Measurements from ENCODE around the gene CHRNB4. TPM values are rescaled to one million over a fixed set of nuclear protein-coding genes. Genes with fewer than 3 reads are reported as not detected.

The CHRNB4 gene
- total and polyA plus RNA-seq, 2 of the 8 experiments (the other 6 are each of a cell fraction or from before 2014, with no cell fraction given), result 2.4 to 4.5 TPM

DNA sequence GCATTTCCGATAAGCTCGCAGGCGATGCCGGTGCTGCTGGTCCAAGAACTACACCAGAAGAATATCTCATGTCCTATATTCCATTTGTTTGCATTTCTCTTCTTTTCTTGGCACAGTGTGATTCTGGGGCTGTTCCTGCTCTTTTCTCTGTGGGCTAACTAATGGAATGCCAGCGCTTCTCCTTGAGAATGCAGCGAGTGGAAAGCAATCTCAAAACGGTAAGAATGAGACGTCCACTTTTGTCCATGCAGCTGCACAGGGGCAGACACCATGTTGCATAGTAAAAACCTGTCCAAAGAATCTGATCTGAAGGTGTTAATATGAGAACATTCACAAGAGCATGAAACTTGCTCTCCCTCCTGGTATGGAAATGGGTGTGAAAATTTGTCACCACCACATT is 13.7 kb downstream of the CHRNB4 start:
- Histone ChIP-seq H3K79me2 (ENCODE audit: control insufficient read depth in 1 of 2, insufficient read depth in 2 of 2, low read length in 2 of 2) (no peaks in the 10 kb centered on the region), H3K36me3 (ENCODE audit: control insufficient read depth in 2 of 4, insufficient read depth in 4 of 4, low read length in 3 of 4) (peaks cover 0 to 3% (median 0%) of the 10 kb centered on the region in 4 experiments; a peak in 1 of 8 replicates), H3K4ac (replicated peaks; ENCODE audit: insufficient read length, low read depth, low read length) (no peak overlapping the region), H2BK12ac (ENCODE audit: low read depth, low read length) (no peak overlapping the region), H3K23me2 (ENCODE audit: low read depth, low read length) (no peaks in the 10 kb centered on the region; the same call in 1 of the 2 replicates), H2AFZ (ENCODE audit: low read length) (no peak overlapping the region), H3K56ac (replicated peaks; ENCODE audit: insufficient read length, low read depth, low read length) (no peak overlapping the region), H4K20me1 (replicated peaks in 1 of 2; ENCODE audit: control insufficient read depth in 1 of 2, insufficient read depth in 2 of 2, low read length in 2 of 2) (no peaks in the 10 kb centered on the region), H3K18ac (ENCODE audit: extremely low read depth, low read length) (no peak overlapping the region), H3K23ac (ENCODE audit: insufficient read length) (no peak overlapping the region), H3K4me1 (replicated peaks in 1 of 4; ENCODE audit: control insufficient read depth in 3 of 4, insufficient read depth in 4 of 4, low read length in 3 of 4) (no peaks in the 10 kb centered on the region), H3K27ac (ENCODE audit: low read depth, low read length) (no peak overlapping the region), H2BK120ac (replicated peaks; ENCODE audit: low read depth, low read length) (no peak overlapping the region), H3K79me1 (ENCODE audit: low read depth, low read length) (peaks cover 2% of the 10 kb centered on the region; the same call in 1 of the 2 replicates), H3K4me3 (ENCODE audit: extremely low read depth in 1 of 4, insufficient read depth in 2 of 4, low read depth in 3 of 4, low read length in 4 of 4) (no peak overlapping the region), H2BK15ac (ENCODE audit: low read length) (no peak overlapping the region), H2BK5ac (ENCODE audit: low read depth, low read length) (no peak overlapping the region), H3K9me3 (ENCODE audit: insufficient read depth in 2 of 2, low read depth in 1 of 2, low read length in 1 of 2) (no peaks in the 10 kb centered on the region), H4K91ac (replicated peaks; ENCODE audit: insufficient read length, low read length) (no peak overlapping the region), H4K8ac (ENCODE audit: extremely low read depth, insufficient read depth, low read length) (no peak overlapping the region), H3K14ac (ENCODE audit: insufficient read length) (no peak overlapping the region), H2BK20ac (ENCODE audit: low read length) (no peak overlapping the region), H3K9ac (replicated peaks in 1 of 4; ENCODE audit: extremely low read depth in 1 of 4, low read depth in 3 of 4, low read length in 3 of 4) (no peak overlapping the region), H3K27me3 (replicated peaks in 1 of 4; ENCODE audit: control insufficient read depth in 3 of 4, extremely low read depth in 1 of 4, insufficient read depth in 3 of 4, low read length in 3 of 4) (peaks cover 0 to 1% (median under 1%) of the 10 kb centered on the region in 4 experiments; a peak in 2 of 7 replicates), H3K4me2 (ENCODE audit: insufficient read depth in 1 of 2, low read depth in 2 of 2, low read length in 2 of 2) (no peak overlapping the region), H2AK5ac (ENCODE audit: low read depth, low read length) (no peak overlapping the region), H4K5ac (ENCODE audit: insufficient read length, low read depth, low read length) (no peak overlapping the region)
- ChIA-PET CTCF (ENCODE audit: partially characterized antibody) (interaction anchor here (1.0 to 6.1 kb wide), 4 partner anchors 10 to 113 kb away, joined by 3 to 49 read pairs (median 4); no protein-coding TSS in a partner anchor), POLR2A (ENCODE audit: partially characterized antibody) (no interaction called here)
- FAIRE-seq, result no peak
- TF ChIP-seq CHD1 (IDR thresholded peaks at IDR 0.05; ENCODE audit: low read depth, low read length), result no peak
- no peak for TF ChIP-seq SIN3A (conservative IDR thresholded peaks at IDR 0.05 in 1 of 2, IDR thresholded peaks at IDR 0.05 in 1 of 2; ENCODE audit: low read depth in 1 of 2, low read length in 2 of 2)
- no peak for TF ChIP-seq KDM5A (IDR thresholded peaks at IDR 0.05; ENCODE audit: low read length)
- TF ChIP-seq NRF1 (IDR thresholded peaks at IDR 0.05; ENCODE audit: low read depth, low read length), result no peak
- TF ChIP-seq SP1 (IDR thresholded peaks at IDR 0.05; ENCODE audit: low read depth, low read length), result no peak
- no peak for TF ChIP-seq RFX5 (IDR thresholded peaks at IDR 0.05; ENCODE audit: borderline replicate concordance, low read depth, low read length)
- no peak for TF ChIP-seq SIRT6 (IDR thresholded peaks at IDR 0.05; ENCODE audit: low read length)
- WGBS, 2 experiments (ENCODE audit: extremely low coverage in 1 of 2, insufficient coverage in 1 of 2, insufficient read length in 1 of 2, insufficient replicate concordance in 2 of 2, low coverage in 1 of 2, low lambda C conversion rate in 2 of 2, missing lambda C conversion rate in 1 of 2), result 90% methylated on average over 8 of the region's 8 CpGs; no CpG with 5 or more reads in 1 of the 2 experiments
- DNase-seq (ENCODE audit: low read depth in 1 of 2, low spot score in 2 of 2), result no peak
